Measurements from ENCODE around the gene CCSER1. TPM values are rescaled to one million over a fixed set of nuclear protein-coding genes. Genes with fewer than 3 reads are reported as not detected.

CCSER1 gene
- total RNA-seq, 1 experiment from 2014 or later: 4.1 TPM

GRCh38 chr4:90815569-90815968 lies 688.4 kb downstream of the CCSER1 start:
- H3K9me3 Mint-ChIP-seq (ENCODE audit: unreplicated experiment): peaks cover 27% of the 10 kb centered on the region

GRCh38 chr4:90816754-90817153 lies 689.6 kb downstream of the CCSER1 start:
- Histone ChIP-seq H3K4me1 (no peaks in the 10 kb centered on the region), H3K9me3 (no peaks in the 10 kb centered on the region), H3K36me3 (ENCODE audit: control insufficient read depth, insufficient read depth, low read length) (no peaks in the 10 kb centered on the region), H3K27me3 (replicated peaks; ENCODE audit: control insufficient read depth, insufficient read depth, low read length) (no peaks in the 10 kb centered on the region), H3K4me3 (ENCODE audit: low read depth, low read length) (no peak overlapping the region)
- ChIA-PET POLR2A (no interaction called here), CTCF (no interaction called here)
- BruUV-seq (replicated peaks): no TSS peak
- no peak overlapping the region for H3K4me3 Mint-ChIP-seq (ENCODE audit: unreplicated experiment)
- no peaks in the 10 kb centered on the region for H3K36me3 Mint-ChIP-seq (ENCODE audit: insufficient read depth, unreplicated experiment)
- DNase-seq: no peak
- intact Hi-C loops (cut with micrococcal nuclease; ENCODE audit: unreplicated experiment): no loop called here
- no peak for TF ChIP-seq CTCF (IDR thresholded peaks at IDR 0.05; ENCODE audit: insufficient read depth in 1 of 2, low read depth in 1 of 2, low read length in 1 of 2, severe bottlenecking in 1 of 2, unreplicated experiment in 1 of 2)
- H3K4me1 Mint-ChIP-seq (ENCODE audit: low read depth, unreplicated experiment): no peaks in the 10 kb centered on the region
- H3K27ac Mint-ChIP-seq (ENCODE audit: unreplicated experiment): no peak overlapping the region
- peaks cover 18% of the 10 kb centered on the region for H3K9me3 Mint-ChIP-seq (ENCODE audit: unreplicated experiment)
- no peaks in the 10 kb centered on the region for H3K27me3 Mint-ChIP-seq (ENCODE audit: insufficient read depth, unreplicated experiment)

More at GRCh38 chr4:90815569-90815968, 688.4 kb downstream of the CCSER1 start:
- no peaks in the 10 kb centered on the region for H3K27me3 Mint-ChIP-seq (ENCODE audit: insufficient read depth, unreplicated experiment)
- ChIA-PET CTCF (no interaction called here), POLR2A (no interaction called here)
- no peaks in the 10 kb centered on the region for H3K36me3 ChIP-seq (ENCODE audit: control insufficient read depth, insufficient read depth, low read length)
- H3K36me3 Mint-ChIP-seq (ENCODE audit: insufficient read depth, unreplicated experiment): no peaks in the 10 kb centered on the region
- no peak for TF ChIP-seq CTCF (IDR thresholded peaks at IDR 0.05; ENCODE audit: insufficient read depth in 1 of 2, low read depth in 1 of 2, low read length in 1 of 2, severe bottlenecking in 1 of 2, unreplicated experiment in 1 of 2)
- intact Hi-C loops (cut with micrococcal nuclease; ENCODE audit: unreplicated experiment): no loop called here
- DNase-seq: no peak
- no peaks in the 10 kb centered on the region for H3K4me1 ChIP-seq
- no peaks in the 10 kb centered on the region for H3K9me3 ChIP-seq
- H3K4me3 ChIP-seq (ENCODE audit: low read depth, low read length): no peak overlapping the region
- no peaks in the 10 kb centered on the region for H3K27me3 ChIP-seq (replicated peaks; ENCODE audit: control insufficient read depth, insufficient read depth, low read length)
- no peak overlapping the region for H3K4me3 Mint-ChIP-seq (ENCODE audit: unreplicated experiment)
- BruUV-seq (replicated peaks): no TSS peak
- H3K4me1 Mint-ChIP-seq (ENCODE audit: low read depth, unreplicated experiment): no peaks in the 10 kb centered on the region
- no peak overlapping the region for H3K27ac Mint-ChIP-seq (ENCODE audit: unreplicated experiment)

- no peak overlapping the region for H3K4me3 Mint-ChIP-seq (ENCODE audit: unreplicated experiment)
- H3K4me1 Mint-ChIP-seq (ENCODE audit: low read depth, unreplicated experiment): no peaks in the 10 kb centered on the region
- intact Hi-C loops (cut with micrococcal nuclease; ENCODE audit: unreplicated experiment): no loop called here
- no peak for DNase-seq
- ChIA-PET CTCF (no interaction called here), POLR2A (no interaction called here)
- H3K36me3 ChIP-seq (ENCODE audit: control insufficient read depth, insufficient read depth, low read length): no peaks in the 10 kb centered on the region
- H3K9me3 ChIP-seq: no peaks in the 10 kb centered on the region
- no peak for TF ChIP-seq CTCF (IDR thresholded peaks at IDR 0.05; ENCODE audit: insufficient read depth in 1 of 2, low read depth in 1 of 2, low read length in 1 of 2, severe bottlenecking in 1 of 2, unreplicated experiment in 1 of 2)
- H3K27ac Mint-ChIP-seq (ENCODE audit: unreplicated experiment): no peak overlapping the region
- H3K27me3 ChIP-seq (replicated peaks; ENCODE audit: control insufficient read depth, insufficient read depth, low read length): no peaks in the 10 kb centered on the region
- no peaks in the 10 kb centered on the region for H3K36me3 Mint-ChIP-seq (ENCODE audit: insufficient read depth, unreplicated experiment)
- H3K4me1 ChIP-seq: no peaks in the 10 kb centered on the region
- no peaks in the 10 kb centered on the region for H3K9me3 Mint-ChIP-seq (ENCODE audit: unreplicated experiment)
- no peaks in the 10 kb centered on the region for H3K27me3 Mint-ChIP-seq (ENCODE audit: insufficient read depth, unreplicated experiment)
- BruUV-seq (replicated peaks): no TSS peak
- H3K4me3 ChIP-seq (ENCODE audit: low read depth, low read length): no peak overlapping the region
Measured at GRCh38 chr4:90824266-90825150, 697.3 kb downstream of the CCSER1 start.

All from Caco-2 (cell line).